ENCODE data around the gene TRIM29. TPM values are rescaled to one million over a fixed set of nuclear protein-coding genes. Genes with fewer than 3 reads are reported as not detected.

The TRIM29 gene
- total and polyA plus RNA-seq, 9 of the 15 experiments (the other 6 are each of a cell fraction or from before 2014, with no cell fraction given), result 0.08 to 1.4 (median 0.42) TPM; not detected in 2

DNA sequence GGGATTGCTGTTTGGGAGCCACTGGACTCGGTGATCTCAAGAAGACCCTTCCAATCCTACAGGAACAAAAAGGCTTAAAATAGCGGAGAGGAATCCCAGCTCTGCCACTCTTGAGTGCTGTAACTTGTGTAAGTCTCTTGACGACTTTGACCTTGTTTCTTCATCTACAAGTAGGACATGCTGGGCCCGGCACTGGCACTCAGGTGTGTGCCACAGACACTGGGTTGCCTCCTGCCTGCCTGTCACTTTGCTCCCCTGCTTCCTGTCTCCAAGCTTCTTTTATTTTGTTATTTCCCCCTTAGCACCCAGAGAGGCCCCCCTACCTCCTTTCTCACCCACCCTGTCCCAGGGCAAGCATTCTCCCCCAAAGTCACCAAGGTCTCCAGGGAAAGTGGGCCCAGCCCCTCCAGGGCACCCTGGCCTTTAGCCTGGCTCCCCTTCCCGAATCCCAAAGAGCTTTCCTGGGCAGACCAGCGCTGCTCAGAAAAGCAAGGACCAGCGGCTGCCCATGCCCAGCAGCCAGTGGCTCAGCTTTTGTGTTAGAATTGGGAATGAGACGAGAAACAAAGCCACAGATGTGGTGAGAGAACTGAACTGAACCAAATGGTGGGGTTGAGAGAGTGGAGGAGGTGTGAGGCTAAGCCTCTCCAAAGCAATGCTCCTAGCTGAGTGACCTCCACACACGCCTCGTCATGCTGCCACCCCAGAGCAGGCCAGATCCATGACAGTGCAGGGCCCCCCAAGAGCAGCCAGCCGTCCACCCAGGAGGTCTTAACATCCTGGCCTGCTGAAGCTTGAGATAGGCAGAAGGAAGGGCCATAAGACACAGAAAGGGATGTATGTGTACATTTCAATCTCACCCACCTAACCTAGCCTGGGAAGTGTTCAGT is 4.5 kb downstream of the TRIM29 start:
- H3K4me1 ChIP-seq (replicated peaks in 1 of 2; ENCODE audit: control insufficient read depth in 2 of 2, insufficient read depth in 2 of 2, low read length in 2 of 2), result peaks cover 0 to 8% of the 10 kb centered on the region in 2 experiments; a peak in 2 of 5 replicates
- BruUV-seq (replicated peaks), result no TSS peak
- POLR2A ChIA-PET, result no interaction called here
- H4K20me1 ChIP-seq (replicated peaks; ENCODE audit: control insufficient read depth, insufficient read depth, low read length), result peaks cover 16% of the 10 kb centered on the region; the same call in 1 of the 2 replicates
- peaks cover 32 to 88% of the 10 kb centered on the region in 2 experiments for H3K27me3 ChIP-seq (ENCODE audit: control insufficient read depth in 2 of 2, insufficient read depth in 2 of 2, low read length in 2 of 2)
- H3K4me3 ChIP-seq, result no peak overlapping the region
- no peak for FAIRE-seq
- ATAC-seq, result no peak
- CTCF ChIA-PET (ENCODE audit: low intra/inter-chr PET ratio), result no interaction called here
- no peak overlapping the region for H2AFZ ChIP-seq (ENCODE audit: low read depth, low read length)
- H3K9me1 ChIP-seq (ENCODE audit: control insufficient read depth, insufficient read depth, low read length), result peaks cover 5% of the 10 kb centered on the region
- no peak overlapping the region for H3K9ac ChIP-seq (ENCODE audit: insufficient read depth in 1 of 2, low read depth in 2 of 2, low read length in 2 of 2)
- intact Hi-C loops (cut with micrococcal nuclease) (no loop called here), in situ Hi-C loops (cut with MboI) (no loop called here)
- no peaks in the 10 kb centered on the region for H3K79me2 ChIP-seq (ENCODE audit: control insufficient read depth, insufficient read depth, low read length)
- no peak overlapping the region for H3K27ac ChIP-seq (ENCODE audit: extremely low read depth, low read depth, low read length)
- no peaks in the 10 kb centered on the region for H3K36me3 ChIP-seq (ENCODE audit: control insufficient read depth, insufficient read depth, low read length)
- no peak for DNase-seq (ENCODE audit: extremely low read depth in 1 of 4, low spot score in 3 of 4)
- H3K9me3 ChIP-seq (replicated peaks; ENCODE audit: control insufficient read depth, insufficient read depth, low read depth, low read length), result no peaks in the 10 kb centered on the region
- WGBS (ENCODE audit: insufficient coverage, low coverage, missing lambda C conversion rate), result 1% methylated on average over 11 of the region's 11 CpGs
- H3K4me2 ChIP-seq (ENCODE audit: insufficient read depth, low read length), result no peak overlapping the region
- TF ChIP-seq, protein P1, sequence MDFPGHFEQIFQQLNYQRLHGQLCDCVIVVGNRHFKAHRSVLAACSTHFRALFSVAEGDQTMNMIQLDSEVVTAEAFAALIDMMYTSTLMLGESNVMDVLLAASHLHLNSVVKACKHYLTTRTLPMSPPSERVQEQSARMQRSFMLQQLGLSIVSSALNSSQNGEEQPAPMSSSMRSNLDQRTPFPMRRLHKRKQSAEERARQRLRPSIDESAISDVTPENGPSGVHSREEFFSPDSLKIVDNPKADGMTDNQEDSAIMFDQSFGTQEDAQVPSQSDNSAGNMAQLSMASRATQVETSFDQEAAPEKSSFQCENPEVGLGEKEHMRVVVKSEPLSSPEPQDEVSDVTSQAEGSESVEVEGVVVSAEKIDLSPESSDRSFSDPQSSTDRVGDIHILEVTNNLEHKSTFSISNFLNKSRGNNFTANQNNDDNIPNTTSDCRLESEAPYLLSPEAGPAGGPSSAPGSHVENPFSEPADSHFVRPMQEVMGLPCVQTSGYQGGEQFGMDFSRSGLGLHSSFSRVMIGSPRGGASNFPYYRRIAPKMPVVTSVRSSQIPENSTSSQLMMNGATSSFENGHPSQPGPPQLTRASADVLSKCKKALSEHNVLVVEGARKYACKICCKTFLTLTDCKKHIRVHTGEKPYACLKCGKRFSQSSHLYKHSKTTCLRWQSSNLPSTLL (IDR thresholded peaks at IDR 0.05), result no peak
- no peak for TF ChIP-seq ZC3H11A (IDR thresholded peaks at IDR 0.05; ENCODE audit: low read depth, low read length)
- no peak for TF ChIP-seq CREM (IDR thresholded peaks at IDR 0.05; ENCODE audit: low read depth)
- TF ChIP-seq, protein P2, sequence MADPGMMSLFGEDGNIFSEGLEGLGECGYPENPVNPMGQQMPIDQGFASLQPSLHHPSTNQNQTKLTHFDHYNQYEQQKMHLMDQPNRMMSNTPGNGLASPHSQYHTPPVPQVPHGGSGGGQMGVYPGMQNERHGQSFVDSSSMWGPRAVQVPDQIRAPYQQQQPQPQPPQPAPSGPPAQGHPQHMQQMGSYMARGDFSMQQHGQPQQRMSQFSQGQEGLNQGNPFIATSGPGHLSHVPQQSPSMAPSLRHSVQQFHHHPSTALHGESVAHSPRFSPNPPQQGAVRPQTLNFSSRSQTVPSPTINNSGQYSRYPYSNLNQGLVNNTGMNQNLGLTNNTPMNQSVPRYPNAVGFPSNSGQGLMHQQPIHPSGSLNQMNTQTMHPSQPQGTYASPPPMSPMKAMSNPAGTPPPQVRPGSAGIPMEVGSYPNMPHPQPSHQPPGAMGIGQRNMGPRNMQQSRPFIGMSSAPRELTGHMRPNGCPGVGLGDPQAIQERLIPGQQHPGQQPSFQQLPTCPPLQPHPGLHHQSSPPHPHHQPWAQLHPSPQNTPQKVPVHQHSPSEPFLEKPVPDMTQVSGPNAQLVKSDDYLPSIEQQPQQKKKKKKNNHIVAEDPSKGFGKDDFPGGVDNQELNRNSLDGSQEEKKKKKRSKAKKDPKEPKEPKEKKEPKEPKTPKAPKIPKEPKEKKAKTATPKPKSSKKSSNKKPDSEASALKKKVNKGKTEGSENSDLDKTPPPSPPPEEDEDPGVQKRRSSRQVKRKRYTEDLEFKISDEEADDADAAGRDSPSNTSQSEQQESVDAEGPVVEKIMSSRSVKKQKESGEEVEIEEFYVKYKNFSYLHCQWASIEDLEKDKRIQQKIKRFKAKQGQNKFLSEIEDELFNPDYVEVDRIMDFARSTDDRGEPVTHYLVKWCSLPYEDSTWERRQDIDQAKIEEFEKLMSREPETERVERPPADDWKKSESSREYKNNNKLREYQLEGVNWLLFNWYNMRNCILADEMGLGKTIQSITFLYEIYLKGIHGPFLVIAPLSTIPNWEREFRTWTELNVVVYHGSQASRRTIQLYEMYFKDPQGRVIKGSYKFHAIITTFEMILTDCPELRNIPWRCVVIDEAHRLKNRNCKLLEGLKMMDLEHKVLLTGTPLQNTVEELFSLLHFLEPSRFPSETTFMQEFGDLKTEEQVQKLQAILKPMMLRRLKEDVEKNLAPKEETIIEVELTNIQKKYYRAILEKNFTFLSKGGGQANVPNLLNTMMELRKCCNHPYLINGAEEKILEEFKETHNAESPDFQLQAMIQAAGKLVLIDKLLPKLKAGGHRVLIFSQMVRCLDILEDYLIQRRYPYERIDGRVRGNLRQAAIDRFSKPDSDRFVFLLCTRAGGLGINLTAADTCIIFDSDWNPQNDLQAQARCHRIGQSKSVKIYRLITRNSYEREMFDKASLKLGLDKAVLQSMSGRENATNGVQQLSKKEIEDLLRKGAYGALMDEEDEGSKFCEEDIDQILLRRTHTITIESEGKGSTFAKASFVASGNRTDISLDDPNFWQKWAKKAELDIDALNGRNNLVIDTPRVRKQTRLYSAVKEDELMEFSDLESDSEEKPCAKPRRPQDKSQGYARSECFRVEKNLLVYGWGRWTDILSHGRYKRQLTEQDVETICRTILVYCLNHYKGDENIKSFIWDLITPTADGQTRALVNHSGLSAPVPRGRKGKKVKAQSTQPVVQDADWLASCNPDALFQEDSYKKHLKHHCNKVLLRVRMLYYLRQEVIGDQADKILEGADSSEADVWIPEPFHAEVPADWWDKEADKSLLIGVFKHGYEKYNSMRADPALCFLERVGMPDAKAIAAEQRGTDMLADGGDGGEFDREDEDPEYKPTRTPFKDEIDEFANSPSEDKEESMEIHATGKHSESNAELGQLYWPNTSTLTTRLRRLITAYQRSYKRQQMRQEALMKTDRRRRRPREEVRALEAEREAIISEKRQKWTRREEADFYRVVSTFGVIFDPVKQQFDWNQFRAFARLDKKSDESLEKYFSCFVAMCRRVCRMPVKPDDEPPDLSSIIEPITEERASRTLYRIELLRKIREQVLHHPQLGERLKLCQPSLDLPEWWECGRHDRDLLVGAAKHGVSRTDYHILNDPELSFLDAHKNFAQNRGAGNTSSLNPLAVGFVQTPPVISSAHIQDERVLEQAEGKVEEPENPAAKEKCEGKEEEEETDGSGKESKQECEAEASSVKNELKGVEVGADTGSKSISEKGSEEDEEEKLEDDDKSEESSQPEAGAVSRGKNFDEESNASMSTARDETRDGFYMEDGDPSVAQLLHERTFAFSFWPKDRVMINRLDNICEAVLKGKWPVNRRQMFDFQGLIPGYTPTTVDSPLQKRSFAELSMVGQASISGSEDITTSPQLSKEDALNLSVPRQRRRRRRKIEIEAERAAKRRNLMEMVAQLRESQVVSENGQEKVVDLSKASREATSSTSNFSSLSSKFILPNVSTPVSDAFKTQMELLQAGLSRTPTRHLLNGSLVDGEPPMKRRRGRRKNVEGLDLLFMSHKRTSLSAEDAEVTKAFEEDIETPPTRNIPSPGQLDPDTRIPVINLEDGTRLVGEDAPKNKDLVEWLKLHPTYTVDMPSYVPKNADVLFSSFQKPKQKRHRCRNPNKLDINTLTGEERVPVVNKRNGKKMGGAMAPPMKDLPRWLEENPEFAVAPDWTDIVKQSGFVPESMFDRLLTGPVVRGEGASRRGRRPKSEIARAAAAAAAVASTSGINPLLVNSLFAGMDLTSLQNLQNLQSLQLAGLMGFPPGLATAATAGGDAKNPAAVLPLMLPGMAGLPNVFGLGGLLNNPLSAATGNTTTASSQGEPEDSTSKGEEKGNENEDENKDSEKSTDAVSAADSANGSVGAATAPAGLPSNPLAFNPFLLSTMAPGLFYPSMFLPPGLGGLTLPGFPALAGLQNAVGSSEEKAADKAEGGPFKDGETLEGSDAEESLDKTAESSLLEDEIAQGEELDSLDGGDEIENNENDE (IDR thresholded peaks at IDR 0.05; ENCODE audit: low read depth, low read length), result no peak
